CD14-positive monocyte (primary cell): ENCODE data around the gene JPH2. TPM values are rescaled to one million over a fixed set of nuclear protein-coding genes. Genes with fewer than 3 reads are reported as not detected.

Experiments used
- DNase-seq, 3 donors: peaks; one replicate each; pipeline ENCODE4 v3.0.0-alpha.2; 2011 to 2022
- H2AFZ ChIP-seq: 2 replicates; pipeline ENCODE4 v1.6.0; 2012; ENCODE audit warnings: mild to moderate bottlenecking, low read depth, low read length, inconsistent platforms; ENCODE audit not compliant: insufficient read depth, poor library complexity, severe bottlenecking
- H3K27ac ChIP-seq, 2 donors: 1 replicate in 1 of 2; 2 replicates in 1 of 2; pipeline ENCODE4 v1.5.1; 2012 to 2013; ENCODE audit warnings: low read length in 2 of 2, control low read depth in 1 of 2, inconsistent platforms in 1 of 2, low read depth in 1 of 2, mild to moderate bottlenecking in 1 of 2
- H3K27me3 ChIP-seq, 2 donors: one replicate each; pipeline versions ENCODE4 v1.6.0 to v1.6.1; 2011 to 2013; ENCODE audit warnings: low read length in 2 of 2; ENCODE audit not compliant: control insufficient read depth in 2 of 2, insufficient read depth in 2 of 2
- H3K36me3 ChIP-seq, 2 donors: replicated peaks in 1 of 2; 1 replicate in 1 of 2; 2 replicates in 1 of 2; pipeline versions ENCODE4 v1.5.1 to v1.6.1; 2012 to 2013; ENCODE audit warnings: low read length in 2 of 2, control low read depth in 1 of 2, inconsistent platforms in 1 of 2, mild to moderate bottlenecking in 1 of 2; ENCODE audit not compliant: insufficient read depth in 2 of 2, control insufficient read depth in 1 of 2
- H3K4me1 ChIP-seq, 2 donors: 1 replicate in 1 of 2; 2 replicates in 1 of 2; pipeline versions ENCODE4 v1.5.1 to v1.6.1; 2012 to 2013; ENCODE audit warnings: low read length in 2 of 2, control low read depth in 1 of 2, inconsistent platforms in 1 of 2, mild to moderate bottlenecking in 1 of 2, moderate library complexity in 1 of 2; ENCODE audit not compliant: insufficient read depth in 2 of 2, control insufficient read depth in 1 of 2
- H3K4me2 ChIP-seq: replicated peaks from 2 replicates; pipeline ENCODE3; 2012; ENCODE audit warnings: low read length, moderate library complexity, mild to moderate bottlenecking; ENCODE audit not compliant: poor library complexity, severe bottlenecking; ENCODE audit errors: extremely low read depth
- H3K4me3 ChIP-seq, 3 experiments: fragments of 200-600 bp in 1 of 3; sonication (generic) in 1 of 3; replicated peaks in 1 of 3; 1 replicate in 2 of 3; 2 replicates in 1 of 3; pipeline ENCODE4 v1.5.1; 2011 to 2013; ENCODE audit warnings: low read length in 3 of 3, mild to moderate bottlenecking in 3 of 3, control low read depth in 2 of 3, low read depth in 2 of 3, inconsistent platforms in 1 of 3, moderate library complexity in 1 of 3
- H3K79me2 ChIP-seq: 2 replicates; pipeline ENCODE4 v1.6.0; 2012; ENCODE audit warnings: mild to moderate bottlenecking, control low read depth, inconsistent platforms, low read length, moderate library complexity; ENCODE audit not compliant: insufficient read depth
- H3K9ac ChIP-seq: 2 replicates; pipeline ENCODE4 v1.6.0; 2017; ENCODE audit warnings: low read length, mild to moderate bottlenecking; ENCODE audit not compliant: insufficient read depth, poor library complexity, severe bottlenecking
- H3K9me3 ChIP-seq, 2 donors: replicated peaks in 1 of 2; 1 replicate in 1 of 2; 2 replicates in 1 of 2; pipeline versions ENCODE4 v1.5.1 to v1.6.1; 2012 to 2013; ENCODE audit warnings: low read length in 2 of 2, control low read depth in 1 of 2; ENCODE audit not compliant: control insufficient read depth in 1 of 2, insufficient read depth in 1 of 2
- H4K20me1 ChIP-seq: 2 replicates; pipeline ENCODE4 v1.6.0; 2012; ENCODE audit warnings: mild to moderate bottlenecking, low read length, control low read depth, moderate library complexity; ENCODE audit not compliant: insufficient read depth
- H3K27ac Mint-ChIP-seq, 7 donors: one replicate each; pipeline ENCODE4 v1.8.0; 2020; ENCODE audit warnings: mild to moderate bottlenecking in 7 of 7, mixed read lengths in 7 of 7, moderate library complexity in 6 of 7, inconsistent platforms in 2 of 7
- H3K27me3 Mint-ChIP-seq, 3 donors: one replicate each; pipeline ENCODE4 v1.8.0; 2021 to 2022; ENCODE audit warnings: low read depth in 3 of 3, mild to moderate bottlenecking in 3 of 3, mixed read lengths in 3 of 3, moderate library complexity in 3 of 3, inconsistent platforms in 1 of 3
- H3K36me3 Mint-ChIP-seq, 2 donors: one replicate each; pipeline ENCODE4 v1.8.0; 2020; ENCODE audit warnings: mixed read lengths in 2 of 2, inconsistent platforms in 1 of 2, mild to moderate bottlenecking in 1 of 2
- H3K4me1 Mint-ChIP-seq: one replicate; pipeline ENCODE4 v1.8.0; 2020; ENCODE audit warnings: mild to moderate bottlenecking, mixed read lengths
- H3K4me3 Mint-ChIP-seq, 2 donors: one replicate each; pipeline ENCODE4 v1.8.0; 2020; ENCODE audit warnings: mild to moderate bottlenecking in 2 of 2, mixed read lengths in 2 of 2, moderate library complexity in 1 of 2
- H3K9me3 Mint-ChIP-seq, 7 donors: one replicate each; pipeline ENCODE4 v1.8.0; 2020 to 2022; ENCODE audit warnings: mixed read lengths in 7 of 7, mild to moderate bottlenecking in 6 of 7, moderate library complexity in 6 of 7, inconsistent platforms in 2 of 7
- WGBS: methylation state at CpG from one replicate; pipeline ENCODE4 v1.1.5; 2013; ENCODE audit warnings: missing lambda C conversion rate; ENCODE audit not compliant: insufficient coverage; 5-methylcytosine and 5-hydroxymethylcytosine counted together
- intact Hi-C, 2 donors: fragments of 100-400 bp; cut with micrococcal nuclease; formaldehyde crosslinking; loops; one replicate each; pipeline versions ENCODE4 v1.15.0 to v1.15.1; 2023
- polyA plus RNA-seq, 3 donors: library from polyadenylated mRNA; depleted of rRNA in 1 of 3; unstranded in 2 of 3; stranded (reverse) in 1 of 3; fragments of 300-500 nt in 2 of 3; fragments of >200 nt in 1 of 3; fragmentation: Illumina TruSeq in 2 of 3; gene quantifications; 1 replicate in 2 of 3; 2 replicates in 1 of 3; pipeline ENCODE4 v1.2.3, GENCODE V29; 2012 to 2021
- TF ChIP-seq, protein P1 (sequence below): fragments of 200-600 bp; IDR thresholded peaks from one replicate; pipeline ENCODE4 v1.8.0; 2022; ENCODE audit warnings: antibody characterized with exemption, mild to moderate bottlenecking

The JPH2 gene
- polyA plus RNA-seq, 3 donors = not detected

DNA sequence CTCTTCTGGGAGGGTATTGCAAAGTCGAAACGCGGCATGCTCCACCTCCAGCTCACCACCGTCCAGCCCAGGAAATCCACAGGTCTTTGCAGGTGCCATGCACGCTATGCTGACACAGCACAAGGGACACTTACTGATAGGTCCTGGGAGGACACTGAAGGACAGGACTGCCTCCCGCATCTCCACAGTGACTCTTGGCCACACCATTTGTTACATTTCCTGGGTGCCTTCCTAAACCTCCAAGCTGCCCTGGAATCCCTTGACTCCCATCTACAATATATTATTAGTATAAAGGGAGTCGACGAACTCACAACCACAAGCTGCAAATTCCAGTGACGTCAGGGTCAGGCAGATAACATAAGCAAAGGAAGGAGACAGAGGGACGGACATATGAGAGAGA is 106.9 kb downstream of the JPH2 start:
- no peak overlapping the region for H3K27ac ChIP-seq
- H3K9ac ChIP-seq = no peak overlapping the region
- H4K20me1 ChIP-seq = no peaks in the 10 kb centered on the region
- 72% methylated on average over 6 of the region's 10 CpGs for WGBS
- no peaks in the 10 kb centered on the region for H3K27me3 ChIP-seq
- no peaks in the 10 kb centered on the region for H3K36me3 ChIP-seq
- H2AFZ ChIP-seq = no peak overlapping the region
- peaks cover 2 to 14% (median 6%) of the 10 kb centered on the region in 3 donors for H3K27me3 Mint-ChIP-seq
- intact Hi-C loops = loop anchor here (1.0 to 10.0 kb wide), 6 partner anchors 23 to 633 kb away; no protein-coding TSS in a partner anchor
- H3K27ac Mint-ChIP-seq = peak overlapping the region in 1 of 7 donors; percentile 44
- H3K9me3 ChIP-seq = no peaks in the 10 kb centered on the region
- peaks cover 14 to 15% of the 10 kb centered on the region in 2 donors for H3K4me1 ChIP-seq
- peaks cover 0 to 1% (median 0%) of the 10 kb centered on the region in 7 donors for H3K9me3 Mint-ChIP-seq
- no peaks in the 10 kb centered on the region for H3K36me3 Mint-ChIP-seq
- H3K79me2 ChIP-seq = no peaks in the 10 kb centered on the region
- H3K4me2 ChIP-seq = no peak overlapping the region
- peaks cover 16% of the 10 kb centered on the region for H3K4me1 Mint-ChIP-seq
- DNase-seq = no peak
- H3K4me3 ChIP-seq = no peak overlapping the region
- no peak overlapping the region for H3K4me3 Mint-ChIP-seq
- TF ChIP-seq, protein P1, sequence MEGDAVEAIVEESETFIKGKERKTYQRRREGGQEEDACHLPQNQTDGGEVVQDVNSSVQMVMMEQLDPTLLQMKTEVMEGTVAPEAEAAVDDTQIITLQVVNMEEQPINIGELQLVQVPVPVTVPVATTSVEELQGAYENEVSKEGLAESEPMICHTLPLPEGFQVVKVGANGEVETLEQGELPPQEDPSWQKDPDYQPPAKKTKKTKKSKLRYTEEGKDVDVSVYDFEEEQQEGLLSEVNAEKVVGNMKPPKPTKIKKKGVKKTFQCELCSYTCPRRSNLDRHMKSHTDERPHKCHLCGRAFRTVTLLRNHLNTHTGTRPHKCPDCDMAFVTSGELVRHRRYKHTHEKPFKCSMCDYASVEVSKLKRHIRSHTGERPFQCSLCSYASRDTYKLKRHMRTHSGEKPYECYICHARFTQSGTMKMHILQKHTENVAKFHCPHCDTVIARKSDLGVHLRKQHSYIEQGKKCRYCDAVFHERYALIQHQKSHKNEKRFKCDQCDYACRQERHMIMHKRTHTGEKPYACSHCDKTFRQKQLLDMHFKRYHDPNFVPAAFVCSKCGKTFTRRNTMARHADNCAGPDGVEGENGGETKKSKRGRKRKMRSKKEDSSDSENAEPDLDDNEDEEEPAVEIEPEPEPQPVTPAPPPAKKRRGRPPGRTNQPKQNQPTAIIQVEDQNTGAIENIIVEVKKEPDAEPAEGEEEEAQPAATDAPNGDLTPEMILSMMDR = no peak

DNA sequence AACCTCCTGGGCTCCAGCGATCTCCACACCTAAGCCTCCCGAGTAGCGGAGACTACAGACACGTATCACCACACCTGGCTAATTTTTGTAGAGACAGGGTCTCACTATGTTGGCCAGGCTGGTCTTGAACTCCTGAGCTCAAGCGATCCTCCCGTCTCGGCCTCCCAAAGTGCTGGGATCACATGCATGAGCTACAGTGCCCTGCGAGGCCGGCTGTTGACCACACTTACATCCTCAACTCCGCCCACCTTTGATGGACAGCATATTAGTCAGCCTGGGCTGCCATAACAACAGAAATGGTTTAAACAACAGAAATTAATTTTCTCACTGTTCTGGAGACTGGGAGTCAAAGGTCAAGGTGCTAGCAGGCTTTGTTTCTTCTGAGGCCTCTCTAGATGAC is 107.7 kb downstream of the JPH2 start:
- H3K4me3 ChIP-seq = no peak overlapping the region
- H3K36me3 ChIP-seq = no peaks in the 10 kb centered on the region
- peaks cover 0 to 1% (median 0%) of the 10 kb centered on the region in 7 donors for H3K9me3 Mint-ChIP-seq
- H4K20me1 ChIP-seq = no peaks in the 10 kb centered on the region
- H3K4me1 Mint-ChIP-seq = peaks cover 24% of the 10 kb centered on the region
- peak overlapping the region in 1 of 7 donors; percentile 42 for H3K27ac Mint-ChIP-seq
- H3K27me3 Mint-ChIP-seq = peaks cover 2 to 14% (median 6%) of the 10 kb centered on the region in 3 donors
- H3K79me2 ChIP-seq = no peaks in the 10 kb centered on the region
- no peak for DNase-seq
- no peak overlapping the region for H2AFZ ChIP-seq
- no peak overlapping the region for H3K27ac ChIP-seq
- H3K27me3 ChIP-seq = no peaks in the 10 kb centered on the region
- intact Hi-C loops = loop anchor here in 1 of 2 donors (10.0 kb wide), 1 partner anchor 144 kb away; no protein-coding TSS in a partner anchor
- H3K9me3 ChIP-seq = no peaks in the 10 kb centered on the region
- H3K4me3 Mint-ChIP-seq = no peak overlapping the region
- TF ChIP-seq, protein P1 = no peak
- 79% methylated on average over 10 of the region's 10 CpGs for WGBS
- no peak overlapping the region for H3K4me2 ChIP-seq
- H3K4me1 ChIP-seq = peaks cover 21 to 23% of the 10 kb centered on the region in 2 donors
- H3K9ac ChIP-seq = no peak overlapping the region
- H3K36me3 Mint-ChIP-seq = no peaks in the 10 kb centered on the region
